GM19467 (cell line): ENCODE results near the gene CLCA1.

ENCODE experiments used
- ATAC-seq: cut with Tn5 transposase; IDR thresholded peaks from one replicate; pipeline ENCODE4 v1.9.1; 2021; ENCODE audit warnings: mild to moderate bottlenecking, moderate library complexity; ENCODE audit not compliant: unreplicated experiment

The CLCA1 gene

GRCh38 chr1:86541859-86542258 lies 73.1 kb downstream of the CLCA1 start:
- no peak for ATAC-seq

- no peak for ATAC-seq
Observed at GRCh38 chr1:86542631-86543030, 73.9 kb downstream of the CLCA1 start.

GRCh38 chr1:86546787-86547221 lies 78.1 kb downstream of the CLCA1 start, which contains the start of gene CLCA4:
CLCA4 (plus strand) TSS chr1:86547078; CDS start chr1:86547120, 42 bp downstream.
- ATAC-seq: no peak

GRCh38 chr1:86548839-86549238 lies 80.1 kb downstream of the CLCA1 start:
- no peak for ATAC-seq
